Astrocyte (in vitro differentiated cells and primary cell): Measurements from ENCODE around the gene NPL. TPM values are rescaled to one million over a fixed set of nuclear protein-coding genes. Genes with fewer than 3 reads are reported as not detected.

Source experiments
- DNase-seq: peaks from one replicate; pipeline ENCODE4 v3.0.0-alpha.2; 2010; ENCODE audit warnings: low read depth
- FAIRE-seq: peaks from 2 replicates; lab custom pipeline; 2011; peaks lifted over from hg19 to GRCh38; lab: Jason Lieb, UNC
- H2AFZ ChIP-seq: 2 replicates; pipeline ENCODE4 v1.6.0; 2012; ENCODE audit warnings: low read depth, low read length, inconsistent platforms
- H3K27ac ChIP-seq: 2 replicates; pipeline ENCODE4 v1.5.1; 2011; ENCODE audit warnings: low read depth, low read length, inconsistent platforms
- H3K27me3 ChIP-seq: 2 replicates; pipeline ENCODE4 v1.6.0; 2011; ENCODE audit warnings: low read length, inconsistent platforms; ENCODE audit not compliant: insufficient read depth
- H3K36me3 ChIP-seq: 2 replicates; pipeline ENCODE4 v1.5.1; 2011; ENCODE audit warnings: low read length, inconsistent platforms; ENCODE audit not compliant: insufficient read depth
- H3K4me1 ChIP-seq: 2 replicates; pipeline ENCODE4 v1.5.1; 2011; ENCODE audit warnings: low read length, inconsistent platforms; ENCODE audit not compliant: insufficient read depth
- H3K4me2 ChIP-seq: 2 replicates; pipeline ENCODE4 v1.6.0; 2012; ENCODE audit warnings: low read length, inconsistent platforms
- H3K4me3 ChIP-seq: 2 replicates; pipeline ENCODE4 v1.5.1; 2011; ENCODE audit warnings: low read depth, mild to moderate bottlenecking, low read length, inconsistent platforms; ENCODE audit not compliant: insufficient read depth
- H3K79me2 ChIP-seq: 2 replicates; pipeline ENCODE4 v1.6.0; 2012; ENCODE audit warnings: mild to moderate bottlenecking, low read length, inconsistent platforms; ENCODE audit not compliant: insufficient read depth
- H3K9ac ChIP-seq: 2 replicates; pipeline ENCODE4 v1.6.0; 2012; ENCODE audit warnings: mild to moderate bottlenecking, low read length, inconsistent platforms
- H3K9me3 ChIP-seq: 2 replicates; pipeline ENCODE4 v1.5.1; 2012; ENCODE audit warnings: low read depth, mild to moderate bottlenecking, low read length, inconsistent platforms; ENCODE audit not compliant: insufficient read depth
- H4K20me1 ChIP-seq: 2 replicates; pipeline ENCODE4 v1.6.0; 2012; ENCODE audit warnings: low read length, inconsistent platforms; ENCODE audit not compliant: insufficient read depth
- H3K27ac Mint-ChIP-seq: one replicate; pipeline ENCODE4 v1.8.0; 2021; ENCODE audit warnings: mild to moderate bottlenecking, mixed read lengths; ENCODE audit not compliant: unreplicated experiment
- H3K27me3 Mint-ChIP-seq: one replicate; pipeline ENCODE4 v1.8.0; 2021; ENCODE audit warnings: low read depth, mixed read lengths; ENCODE audit not compliant: unreplicated experiment
- H3K36me3 Mint-ChIP-seq: one replicate; pipeline ENCODE4 v1.8.0; 2021; ENCODE audit warnings: low read depth, mixed read lengths; ENCODE audit not compliant: unreplicated experiment
- H3K4me1 Mint-ChIP-seq: one replicate; pipeline ENCODE4 v1.8.0; 2021; ENCODE audit warnings: low read depth, mixed read lengths; ENCODE audit not compliant: unreplicated experiment
- H3K4me3 Mint-ChIP-seq: one replicate; pipeline ENCODE4 v1.8.0; 2021; ENCODE audit warnings: mild to moderate bottlenecking, moderate library complexity, mixed read lengths; ENCODE audit not compliant: unreplicated experiment
- H3K9me3 Mint-ChIP-seq: one replicate; pipeline ENCODE4 v1.8.0; 2021; ENCODE audit warnings: mild to moderate bottlenecking, mixed read lengths; ENCODE audit not compliant: unreplicated experiment
- CTCF ChIP-seq: IDR thresholded peaks from 2 replicates; pipeline ENCODE4 v1.5.1; 2011; ENCODE audit warnings: low read depth, mild to moderate bottlenecking, inconsistent platforms, low read length, moderate library complexity; ENCODE audit not compliant: insufficient read depth
- EZH2 ChIP-seq: IDR thresholded peaks from 2 replicates; pipeline ENCODE4 v1.6.1; 2012; ENCODE audit warnings: mild to moderate bottlenecking, low read length, inconsistent platforms; ENCODE audit not compliant: insufficient read depth
- total RNA-seq: library from RNA; stranded (reverse); gene quantifications from 2 replicates; pipeline ENCODE4 v1.2.1, GENCODE V29; 2021

The NPL gene
- total RNA-seq, 1 donor from 2014 or later, result 3.3 TPM

GRCh38 chr1:182795563-182796228 is 6.1 kb downstream of the NPL start:
- H3K36me3 ChIP-seq, result no peaks in the 10 kb centered on the region
- H3K9me3 ChIP-seq, result no peaks in the 10 kb centered on the region
- no peak overlapping the region for H2AFZ ChIP-seq
- H3K4me2 ChIP-seq, result no peak overlapping the region
- H3K4me1 ChIP-seq, result no peaks in the 10 kb centered on the region
- Mint-ChIP-seq H3K4me3 (no peak overlapping the region), H3K27me3 (no peaks in the 10 kb centered on the region), H3K9me3 (no peaks in the 10 kb centered on the region), H3K4me1 (no peaks in the 10 kb centered on the region), H3K36me3 (peaks cover 3% of the 10 kb centered on the region), H3K27ac (no peak overlapping the region)
- H3K27ac ChIP-seq, result no peak overlapping the region
- H3K4me3 ChIP-seq, result no peak overlapping the region
- H3K9ac ChIP-seq, result no peak overlapping the region
- H3K27me3 ChIP-seq, result no peaks in the 10 kb centered on the region
- no peak for DNase-seq
- H3K79me2 ChIP-seq, result no peaks in the 10 kb centered on the region
- no peak for FAIRE-seq
- TF ChIP-seq EZH2 (no peak), CTCF (no peak)
- H4K20me1 ChIP-seq, result no peaks in the 10 kb centered on the region

- Histone ChIP-seq H3K4me3 (no peak overlapping the region), H4K20me1 (no peaks in the 10 kb centered on the region), H2AFZ (no peak overlapping the region), H3K9ac (no peak overlapping the region), H3K4me1 (no peaks in the 10 kb centered on the region), H3K79me2 (no peaks in the 10 kb centered on the region), H3K27me3 (no peaks in the 10 kb centered on the region), H3K4me2 (no peak overlapping the region), H3K9me3 (no peaks in the 10 kb centered on the region), H3K36me3 (no peaks in the 10 kb centered on the region), H3K27ac (no peak overlapping the region)
- no peak overlapping the region for H3K4me3 Mint-ChIP-seq
- H3K27ac Mint-ChIP-seq, result no peak overlapping the region
- TF ChIP-seq CTCF, result no peak
- TF ChIP-seq EZH2, result no peak
- no peaks in the 10 kb centered on the region for H3K4me1 Mint-ChIP-seq
- no peaks in the 10 kb centered on the region for H3K27me3 Mint-ChIP-seq
- peaks cover 2% of the 10 kb centered on the region for H3K36me3 Mint-ChIP-seq
- H3K9me3 Mint-ChIP-seq, result no peaks in the 10 kb centered on the region
- DNase-seq (no peak), FAIRE-seq (no peak)
Observed at GRCh38 chr1:182802006-182802803, 12.6 kb downstream of the NPL start.

GRCh38 chr1:182803846-182804245 is 14.3 kb downstream of the NPL start:
- H3K36me3 ChIP-seq, result no peaks in the 10 kb centered on the region
- TF ChIP-seq EZH2 (no peak), CTCF (no peak)
- no peaks in the 10 kb centered on the region for H3K4me1 ChIP-seq
- H3K27ac ChIP-seq, result no peak overlapping the region
- H2AFZ ChIP-seq, result no peak overlapping the region
- Mint-ChIP-seq H3K4me3 (no peak overlapping the region), H3K36me3 (peaks cover 2% of the 10 kb centered on the region), H3K4me1 (no peaks in the 10 kb centered on the region), H3K27me3 (no peaks in the 10 kb centered on the region), H3K27ac (no peak overlapping the region), H3K9me3 (no peaks in the 10 kb centered on the region)
- H3K4me3 ChIP-seq, result no peak overlapping the region
- H3K9me3 ChIP-seq, result no peaks in the 10 kb centered on the region
- no peak for FAIRE-seq
- H4K20me1 ChIP-seq, result no peaks in the 10 kb centered on the region
- H3K9ac ChIP-seq, result no peak overlapping the region
- H3K79me2 ChIP-seq, result no peaks in the 10 kb centered on the region
- H3K27me3 ChIP-seq, result no peaks in the 10 kb centered on the region
- H3K4me2 ChIP-seq, result no peak overlapping the region
- DNase-seq, result no peak
